Retinal pigment epithelial cell (primary cell): ENCODE results near the gene TLE2.

ENCODE experiments used
- DNase-seq: peaks from one replicate; pipeline ENCODE4 v3.0.0-alpha.2; 2010; ENCODE audit warnings: low read depth
- H3K4me3 ChIP-seq: 2 replicates; pipeline ENCODE4 v1.5.1; 2011; ENCODE audit warnings: mild to moderate bottlenecking, low read length, control low read depth, moderate library complexity
- CTCF ChIP-seq: conservative IDR thresholded peaks from 2 replicates; pipeline ENCODE4 v1.5.1; 2011; ENCODE audit warnings: low read depth, low read length, control low read depth, inconsistent platforms

TLE2 gene

GRCh38 chr19:3027981-3028304 is 1.1 kb downstream of the TLE2 start:
- H3K4me3 ChIP-seq: no peak overlapping the region
- no peak for TF ChIP-seq CTCF
- DNase-seq: no peak

GRCh38 chr19:3027292-3027691 is 1.8 kb downstream of the TLE2 start:
- TF ChIP-seq CTCF: no peak
- H3K4me3 ChIP-seq: no peak overlapping the region
- DNase-seq: no peak

GRCh38 chr19:3026768-3027167 is 2.3 kb downstream of the TLE2 start:
- DNase-seq: no peak
- H3K4me3 ChIP-seq: no peak overlapping the region
- TF ChIP-seq CTCF: no peak

GRCh38 chr19:3025549-3025886 is 3.6 kb downstream of the TLE2 start:
- TF ChIP-seq CTCF: no peak
- no peak overlapping the region for H3K4me3 ChIP-seq
- no peak for DNase-seq

- DNase-seq: no peak
- H3K4me3 ChIP-seq: no peak overlapping the region
- no peak for TF ChIP-seq CTCF
Observed at GRCh38 chr19:3024870-3025548, 4.1 kb downstream of the TLE2 start.

GRCh38 chr19:3024509-3024869 is 4.6 kb downstream of the TLE2 start:
- TF ChIP-seq CTCF: no peak
- no peak overlapping the region for H3K4me3 ChIP-seq
- no peak for DNase-seq

- no peak overlapping the region for H3K4me3 ChIP-seq
- no peak for DNase-seq
- no peak for TF ChIP-seq CTCF
Observed at GRCh38 chr19:3020321-3020960, 8.6 kb downstream of the TLE2 start.
